ENCODE data around the gene EPHB2.
A peak's percentile ranks its signal among the peaks of the same experiment; 100 is the strongest.

DNA sequence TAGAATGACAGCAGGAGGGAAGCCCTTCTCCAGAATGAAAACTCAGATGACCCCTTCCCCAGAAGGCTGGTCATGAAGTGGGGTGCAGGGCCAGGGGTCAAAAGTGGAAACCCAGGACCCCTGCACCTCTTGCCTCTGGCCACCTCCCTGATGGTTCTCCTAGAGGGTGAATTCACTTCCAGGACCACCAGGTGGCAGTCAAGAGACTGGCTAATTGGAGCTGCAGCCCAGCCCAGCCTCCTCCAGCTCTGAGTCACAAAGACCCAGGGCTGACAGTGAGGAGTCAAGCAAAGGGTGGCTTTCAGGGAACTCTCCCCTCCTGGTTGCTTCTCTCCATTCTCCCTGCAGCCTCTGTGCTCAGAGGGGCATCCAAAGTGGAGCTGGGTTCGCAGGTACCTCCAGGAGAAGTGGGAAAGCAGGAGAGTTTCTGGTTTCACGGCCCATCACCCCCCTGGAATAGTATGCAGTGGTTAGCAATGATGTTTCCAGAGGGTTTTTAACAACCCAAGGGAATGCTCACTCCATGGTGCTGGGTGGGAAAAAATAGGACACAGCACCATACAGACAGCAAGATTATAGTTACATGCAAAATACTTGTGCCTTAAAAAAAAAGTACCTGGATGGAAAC is 6.1 kb upstream of the EPHB2 start:
- no peak for TF ChIP-seq POLR2A (IDR thresholded peaks at IDR 0.05)
- TF ChIP-seq, protein P1, sequence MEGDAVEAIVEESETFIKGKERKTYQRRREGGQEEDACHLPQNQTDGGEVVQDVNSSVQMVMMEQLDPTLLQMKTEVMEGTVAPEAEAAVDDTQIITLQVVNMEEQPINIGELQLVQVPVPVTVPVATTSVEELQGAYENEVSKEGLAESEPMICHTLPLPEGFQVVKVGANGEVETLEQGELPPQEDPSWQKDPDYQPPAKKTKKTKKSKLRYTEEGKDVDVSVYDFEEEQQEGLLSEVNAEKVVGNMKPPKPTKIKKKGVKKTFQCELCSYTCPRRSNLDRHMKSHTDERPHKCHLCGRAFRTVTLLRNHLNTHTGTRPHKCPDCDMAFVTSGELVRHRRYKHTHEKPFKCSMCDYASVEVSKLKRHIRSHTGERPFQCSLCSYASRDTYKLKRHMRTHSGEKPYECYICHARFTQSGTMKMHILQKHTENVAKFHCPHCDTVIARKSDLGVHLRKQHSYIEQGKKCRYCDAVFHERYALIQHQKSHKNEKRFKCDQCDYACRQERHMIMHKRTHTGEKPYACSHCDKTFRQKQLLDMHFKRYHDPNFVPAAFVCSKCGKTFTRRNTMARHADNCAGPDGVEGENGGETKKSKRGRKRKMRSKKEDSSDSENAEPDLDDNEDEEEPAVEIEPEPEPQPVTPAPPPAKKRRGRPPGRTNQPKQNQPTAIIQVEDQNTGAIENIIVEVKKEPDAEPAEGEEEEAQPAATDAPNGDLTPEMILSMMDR (IDR thresholded peaks at IDR 0.05) = peak; percentile 88 to 93 (median 93)
